HG03460 (cell line): ENCODE results near the gene USP13.
"Not testable (repeated sequence)": the region's sequence is repeated elsewhere in the genome, so short reads cannot be mapped to it uniquely, and the experiment has no call there.

Experiments used
- ATAC-seq: cut with Tn5 transposase; IDR thresholded peaks from one replicate; pipeline ENCODE4 v1.9.1; 2021; ENCODE audit not compliant: unreplicated experiment

The USP13 gene

DNA sequence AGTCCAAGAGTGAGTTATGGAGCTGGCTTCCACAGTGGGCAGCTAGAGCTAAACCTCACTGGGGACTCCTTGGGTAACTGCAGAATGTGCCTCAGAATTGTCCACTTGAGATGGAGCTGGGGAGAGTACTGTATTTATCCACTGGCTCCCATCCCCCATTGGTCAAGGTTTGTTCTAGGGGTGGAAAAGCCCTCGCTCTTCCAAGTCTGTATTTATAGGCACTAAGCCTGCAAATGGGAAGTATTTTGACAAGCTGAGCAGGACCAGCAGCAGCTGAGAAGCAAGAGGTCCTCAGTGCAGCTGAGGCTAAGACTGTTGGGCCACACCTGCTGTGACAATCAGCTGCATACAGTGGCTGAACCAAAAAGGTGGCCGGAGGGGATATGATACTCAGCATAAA lies 5.8 kb downstream of the USP13 start:
- no peak for ATAC-seq

DNA sequence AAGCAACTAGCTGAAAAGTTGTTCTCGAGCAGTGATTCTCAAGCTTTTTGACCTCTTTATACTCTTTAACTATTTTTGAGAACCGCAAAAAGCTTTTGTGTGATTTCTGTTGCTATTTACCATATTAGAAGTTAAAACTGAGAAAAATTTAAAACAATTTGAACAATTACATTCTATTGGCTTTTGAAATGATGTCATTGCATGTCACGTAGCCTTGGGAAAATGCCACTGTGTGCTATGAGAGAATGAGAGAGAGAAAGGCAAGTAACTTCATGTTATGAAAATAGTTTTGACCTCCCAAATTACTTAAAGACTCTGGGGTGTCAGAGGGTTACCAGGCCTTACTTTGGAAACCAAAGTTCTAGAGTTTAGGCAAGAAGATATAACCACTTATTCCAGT lies 8.0 kb downstream of the USP13 start:
- ATAC-seq = no peak

DNA sequence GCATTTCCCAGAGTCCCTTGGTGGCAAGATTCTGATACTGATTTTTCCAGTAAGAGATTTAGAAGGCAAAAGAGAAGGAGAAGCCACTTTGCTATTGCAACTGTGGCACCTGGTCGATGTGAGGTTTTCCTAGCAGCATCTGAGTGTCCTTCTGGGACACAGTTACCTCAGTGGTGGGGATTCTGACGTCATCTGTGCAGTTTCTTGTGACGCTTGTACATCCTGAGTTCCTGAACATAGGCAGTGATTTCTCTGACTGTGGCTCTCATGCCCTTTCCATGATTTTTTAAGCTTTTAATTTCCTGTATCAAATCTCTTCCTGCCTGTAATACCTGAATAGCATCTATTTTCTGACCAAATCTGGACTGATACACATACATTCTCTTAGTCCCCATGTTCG lies 8.9 kb downstream of the USP13 start:
- ATAC-seq = no peak

DNA sequence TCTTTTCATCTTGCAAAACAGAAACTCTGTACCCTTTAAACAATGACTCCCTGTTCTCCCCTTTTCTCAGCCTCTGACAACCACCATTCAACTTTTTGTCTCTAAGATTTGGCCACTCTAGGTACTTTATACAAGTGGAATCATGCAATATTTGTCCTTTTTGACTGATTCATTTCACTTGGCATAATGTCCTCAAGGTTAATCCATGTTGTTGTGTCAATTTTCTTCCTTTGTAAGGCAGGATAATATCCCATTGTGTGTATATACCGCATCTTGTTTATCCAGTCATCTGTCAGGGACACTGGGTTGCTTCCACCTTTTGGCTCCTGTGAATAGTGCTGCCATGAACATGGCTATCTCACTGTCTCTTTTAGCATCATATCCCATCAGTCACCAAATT lies 10.3 kb downstream of the USP13 start:
- no peak for ATAC-seq

DNA sequence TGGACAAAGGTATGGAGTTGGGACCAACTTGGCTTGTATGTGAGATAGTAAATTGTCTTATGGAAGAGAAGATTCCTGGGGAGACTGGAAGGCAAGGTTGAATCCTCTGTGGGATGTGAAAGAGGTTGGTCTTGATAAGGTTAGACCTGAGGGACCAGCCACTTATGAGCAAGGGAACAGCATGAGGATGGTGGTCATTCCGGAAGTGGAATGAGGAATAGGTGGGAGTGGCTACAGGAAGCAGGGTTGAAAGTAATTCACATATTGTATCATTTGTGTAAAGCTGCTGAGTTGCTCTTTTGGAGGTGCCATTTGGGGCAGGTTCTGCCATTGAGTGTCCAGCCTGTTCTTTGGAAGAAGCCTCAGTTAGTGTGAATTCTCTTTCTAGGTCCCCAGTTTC lies 13.2 kb downstream of the USP13 start:
- no peak for ATAC-seq

DNA sequence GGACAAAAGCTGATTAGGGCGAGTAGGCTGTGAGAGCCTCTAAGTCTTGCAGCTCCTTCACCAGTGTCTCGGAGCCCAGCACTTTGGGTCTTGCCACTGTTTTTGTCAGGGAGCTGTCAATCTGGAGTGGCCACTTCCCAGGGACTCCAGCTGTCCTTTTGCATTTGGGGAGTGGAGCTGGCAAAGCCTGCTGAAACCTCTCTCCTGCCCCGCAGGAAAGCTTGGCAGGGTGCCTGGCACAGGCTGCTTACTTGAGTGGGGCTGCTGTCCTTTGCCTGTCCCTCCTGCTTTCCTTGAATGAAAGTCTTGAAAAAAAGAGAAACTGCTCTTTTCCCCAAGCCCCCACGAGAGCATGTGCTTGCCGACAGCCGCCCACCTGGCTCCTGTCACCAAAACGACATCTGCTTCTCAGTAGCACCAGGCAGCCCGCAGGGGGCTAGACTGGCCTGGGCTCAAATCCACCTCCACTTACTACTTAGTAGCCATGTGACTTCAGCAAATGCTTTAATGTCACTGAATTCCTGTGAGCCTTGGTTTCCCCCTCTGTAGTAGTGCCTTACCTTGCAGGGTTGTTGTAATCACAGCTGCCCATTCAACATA lies 13.7 kb downstream of the USP13 start:
- ATAC-seq = no peak

DNA sequence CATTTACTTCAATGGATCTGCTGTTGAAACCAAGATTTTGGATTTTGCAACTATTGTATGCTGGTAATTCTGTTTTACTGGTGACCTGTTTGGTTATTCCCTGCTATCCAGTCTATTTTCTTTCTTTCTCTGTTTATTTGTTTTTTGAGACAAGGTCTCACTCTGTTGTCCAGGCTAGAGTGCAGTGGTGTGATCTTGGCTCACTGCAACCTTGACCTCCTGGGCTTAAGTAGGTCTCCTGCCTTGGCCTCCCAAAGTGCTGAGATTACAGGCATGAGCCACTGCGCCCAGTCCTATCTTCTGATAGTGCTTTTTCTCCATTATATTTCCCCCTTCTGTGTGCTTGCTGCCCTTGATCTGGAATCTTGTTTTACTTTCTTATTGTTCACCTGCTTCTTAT lies 15.6 kb downstream of the USP13 start:
- ATAC-seq = no peak

DNA sequence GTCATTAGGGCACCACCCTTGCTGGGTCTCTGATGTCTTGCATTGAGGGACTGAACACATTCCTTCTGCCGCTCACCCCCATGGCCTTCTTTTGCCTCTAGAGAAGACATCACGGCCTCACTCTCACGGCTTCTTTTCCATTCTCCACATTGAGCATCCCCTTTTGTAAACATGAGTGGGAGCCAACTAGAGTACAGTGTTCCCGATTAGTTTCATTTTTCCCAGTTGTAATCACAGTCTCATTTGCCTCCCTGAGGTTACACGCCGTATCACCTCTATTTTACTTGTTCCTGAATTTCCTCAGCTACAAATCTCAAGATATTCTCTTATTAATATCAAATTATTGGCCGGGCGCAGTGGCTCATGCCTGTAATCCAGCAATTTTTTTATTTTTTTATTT lies 17.5 kb downstream of the USP13 start:
- no peak for ATAC-seq

DNA sequence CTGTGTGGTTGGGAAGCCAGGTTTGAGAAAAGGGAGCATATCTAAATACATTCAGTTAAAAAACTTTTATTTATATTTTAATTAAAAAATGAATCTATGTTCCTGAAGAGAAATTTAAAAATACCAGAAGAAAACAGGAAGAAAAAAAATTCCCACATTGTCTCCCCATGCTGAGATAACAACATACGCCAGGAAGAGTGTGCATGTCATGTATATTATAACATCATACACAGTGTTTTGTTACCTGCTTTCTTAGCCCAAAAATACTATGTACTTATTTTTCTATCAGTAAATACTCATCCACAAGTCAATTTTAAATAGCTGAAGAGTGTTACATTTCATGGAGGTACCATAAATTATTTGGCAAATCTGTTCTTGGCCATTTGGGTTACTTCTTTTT lies 18.5 kb downstream of the USP13 start:
- no peak for ATAC-seq

DNA sequence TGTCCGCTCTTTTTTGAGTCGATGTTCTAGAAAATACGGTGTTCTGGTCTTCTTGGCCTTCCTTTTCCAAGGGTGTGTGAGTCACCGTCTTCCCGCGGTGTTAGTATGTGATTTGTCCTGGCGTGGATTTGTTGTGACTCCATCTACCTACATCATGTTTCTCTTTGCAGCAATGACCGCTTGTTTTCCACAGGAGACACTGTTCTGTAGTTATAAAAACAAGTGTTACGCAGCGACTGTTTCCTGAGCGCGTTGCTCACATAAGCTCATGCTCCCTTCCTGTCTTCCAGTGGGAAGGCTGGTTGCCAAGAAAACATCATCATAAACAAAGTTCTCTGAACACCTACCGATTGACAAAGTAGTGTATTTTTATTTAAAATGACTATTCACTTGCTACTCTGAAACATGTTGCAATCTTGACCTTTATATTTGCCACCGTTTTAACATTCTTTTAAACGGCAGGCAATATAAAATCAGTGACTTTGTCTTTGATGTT lies 19.0 kb downstream of the USP13 start:
- no peak for ATAC-seq

DNA sequence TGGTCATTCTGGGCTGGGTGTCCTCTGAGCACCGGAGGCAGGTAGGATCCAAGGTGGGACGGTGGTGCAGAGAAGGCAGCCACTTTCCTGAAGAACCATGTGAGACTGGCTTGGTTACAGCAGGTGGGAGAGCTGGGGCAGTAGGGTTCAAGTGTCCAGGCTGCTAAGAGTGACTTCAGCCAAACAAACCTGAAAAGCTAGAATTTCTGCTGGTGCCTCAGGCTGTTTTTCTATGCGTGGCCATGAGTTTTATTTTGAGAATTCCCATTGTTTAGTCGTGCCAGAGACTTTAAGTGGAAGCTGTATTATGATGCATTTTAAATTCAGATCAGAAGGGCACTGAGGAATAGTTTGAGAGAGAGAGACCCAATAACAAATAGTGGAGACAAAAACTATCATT lies 20.1 kb downstream of the USP13 start:
- ATAC-seq = no peak

DNA sequence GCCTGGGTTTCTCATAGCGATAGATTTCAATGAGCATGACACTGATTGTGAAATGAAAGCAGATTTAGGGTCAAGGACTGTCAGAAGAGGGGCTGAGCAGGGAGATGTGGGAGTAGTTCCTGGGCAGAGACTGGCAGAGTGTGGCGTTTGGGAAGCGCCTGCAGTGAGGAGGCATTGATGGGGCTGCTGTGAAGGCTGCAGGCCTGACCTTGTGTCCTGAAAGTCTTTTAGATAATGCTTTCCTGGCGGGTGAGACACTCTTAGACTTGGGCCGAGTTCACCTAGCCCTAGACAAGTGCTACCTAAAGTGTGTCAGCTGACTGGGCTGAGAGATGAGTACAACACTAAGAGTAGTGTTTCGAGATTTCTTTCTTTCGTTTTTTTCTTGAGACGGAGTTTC lies 20.7 kb downstream of the USP13 start:
- ATAC-seq = no peak

DNA sequence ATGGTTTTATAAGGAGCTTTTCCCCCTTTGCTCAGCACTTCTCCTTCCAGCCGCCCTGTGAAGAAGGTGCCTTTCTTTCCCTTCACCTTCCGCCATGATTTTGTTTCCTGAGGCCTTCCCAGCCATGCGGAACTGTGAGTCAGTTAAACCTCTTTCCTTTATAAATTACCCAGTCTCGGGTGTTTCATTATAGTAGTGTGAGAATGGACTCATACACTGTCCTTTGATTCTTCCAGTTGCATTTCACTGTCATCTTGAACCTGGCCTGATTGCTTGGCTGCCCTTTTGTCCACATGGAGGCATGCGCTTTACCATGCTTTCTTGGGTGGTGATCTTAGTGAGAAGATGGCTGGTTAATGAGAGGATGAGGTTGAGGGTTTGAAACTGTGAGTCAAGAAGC lies 23.2 kb downstream of the USP13 start:
- no peak for ATAC-seq

DNA sequence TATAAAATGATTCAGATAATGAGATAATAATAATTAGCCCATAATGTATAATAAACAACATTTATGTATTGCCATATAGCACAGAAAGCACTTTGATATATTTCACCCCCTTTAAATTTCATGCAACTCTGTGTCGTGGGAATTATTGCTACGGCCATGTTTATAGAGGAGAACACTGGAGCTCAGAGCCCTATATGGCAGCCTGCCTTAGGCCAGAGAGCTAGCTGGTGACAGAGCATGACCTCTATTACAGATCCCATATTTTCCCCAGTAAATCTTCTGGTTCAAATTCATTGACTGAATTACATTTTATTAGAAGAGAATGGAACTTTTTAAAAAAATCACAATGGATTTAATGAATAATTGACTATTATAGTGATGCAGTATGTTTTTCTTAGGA lies 25.0 kb downstream of the USP13 start:
- no peak for ATAC-seq

DNA sequence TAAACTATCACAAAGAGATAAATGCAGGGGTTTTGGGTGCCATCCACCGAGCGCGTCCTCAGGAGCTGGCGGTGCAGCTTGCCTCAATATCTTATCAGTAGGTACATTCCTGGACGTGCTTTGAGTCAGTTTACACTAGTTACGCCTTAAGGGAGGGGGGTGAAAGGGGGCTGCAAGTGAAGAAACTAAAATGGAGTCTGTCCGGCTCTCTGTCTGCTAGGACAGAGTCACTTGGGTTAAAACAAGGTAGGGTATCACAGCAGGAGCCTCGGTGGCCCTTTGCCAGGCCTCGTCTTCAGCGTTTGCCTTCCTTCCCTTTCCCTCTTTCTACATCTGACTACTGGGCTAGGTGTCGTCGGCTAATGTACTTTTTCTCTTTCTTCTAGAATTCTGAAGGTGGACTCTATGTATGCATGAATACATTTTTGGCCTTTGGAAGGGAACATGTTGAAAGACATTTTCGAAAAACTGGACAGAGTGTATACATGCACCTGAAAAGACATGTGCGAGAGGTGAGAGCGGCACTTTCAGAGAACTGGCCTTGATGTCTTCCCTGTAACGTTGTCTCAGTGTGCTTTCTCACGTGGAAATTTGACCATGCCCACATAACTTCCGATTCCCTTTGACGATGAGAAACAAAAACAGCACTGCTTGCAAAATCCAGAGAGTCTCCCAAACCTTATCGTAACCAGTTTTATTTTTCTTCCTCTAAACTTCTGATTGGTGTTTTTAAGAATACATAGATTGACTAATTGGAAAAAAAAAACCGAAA lies 28.8 kb downstream of the USP13 start:
- ATAC-seq = no peak

DNA sequence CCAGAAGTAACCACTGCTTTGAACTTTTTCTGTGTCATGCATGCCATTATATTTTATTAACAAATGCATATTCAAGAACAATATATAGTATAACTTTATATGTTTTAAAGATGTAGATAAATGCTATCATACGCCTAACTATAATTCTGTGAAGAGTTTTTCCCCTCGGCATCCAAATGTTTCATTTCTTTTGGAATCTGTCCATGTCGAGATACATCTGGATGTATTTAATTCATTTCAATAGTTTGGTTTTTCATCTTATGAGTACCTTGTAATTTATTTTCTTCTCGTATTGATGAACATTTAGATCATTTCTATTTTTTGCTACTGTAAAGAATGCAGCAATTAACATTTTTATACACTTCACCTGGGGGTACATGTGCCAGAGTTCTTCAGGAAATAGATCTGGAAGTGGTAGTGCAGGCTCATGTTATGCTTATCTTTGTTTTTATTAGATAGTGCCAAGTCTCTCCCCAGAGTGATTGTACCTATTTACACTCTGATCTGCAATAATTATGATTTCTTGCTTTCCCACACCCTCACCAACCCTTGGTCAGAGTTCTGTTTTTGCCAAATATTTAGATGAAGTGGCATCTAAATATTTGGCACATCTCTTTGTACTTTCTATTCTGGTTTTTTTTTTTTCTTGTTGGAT lies 29.7 kb downstream of the USP13 start:
- no peak for ATAC-seq

DNA sequence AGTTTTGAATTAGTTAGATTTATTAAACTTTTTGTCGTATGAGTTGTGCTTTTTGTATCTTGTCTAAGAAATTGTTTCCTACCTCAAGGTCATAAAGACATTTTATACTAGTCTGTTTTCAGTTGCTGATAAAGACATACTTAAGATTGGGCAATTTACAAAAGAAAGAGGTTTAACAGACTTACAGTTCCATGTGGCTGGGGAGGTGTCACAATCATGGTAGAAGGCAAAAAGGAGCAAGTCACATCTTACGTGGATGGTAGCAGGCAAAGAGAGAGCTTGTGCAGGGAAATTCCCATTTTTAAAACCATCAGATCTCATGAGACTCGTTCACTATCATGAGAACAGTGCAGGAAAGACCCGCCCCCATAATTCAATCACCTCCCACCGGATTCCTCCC lies 30.4 kb downstream of the USP13 start:
- ATAC-seq = not testable (repeated sequence)

DNA sequence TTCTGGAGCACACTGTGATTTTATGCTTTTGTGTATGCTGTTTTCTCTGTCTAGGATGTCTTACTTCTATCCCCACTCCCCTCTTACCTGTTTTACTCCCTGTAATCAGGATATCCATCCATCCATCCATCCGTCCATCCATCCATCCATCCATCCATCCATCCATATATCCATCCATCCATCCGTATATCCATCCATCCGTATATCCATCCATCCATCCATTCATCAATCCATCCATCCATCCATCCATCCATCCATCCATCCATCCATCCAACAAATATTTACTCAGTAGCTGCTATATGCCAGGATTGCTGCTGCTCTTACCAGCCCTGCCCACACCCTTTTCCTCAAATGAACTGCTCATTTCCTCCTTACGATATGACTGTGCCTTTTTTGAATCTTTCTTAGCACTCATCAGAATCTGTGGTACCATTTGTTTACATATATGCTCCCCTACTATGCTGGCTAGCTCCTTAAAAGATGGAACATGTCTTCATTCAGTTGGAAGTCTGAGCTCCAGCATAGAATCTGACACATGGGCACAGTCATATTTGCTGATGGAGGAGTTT lies 35.2 kb downstream of the USP13 start:
- ATAC-seq = no peak

DNA sequence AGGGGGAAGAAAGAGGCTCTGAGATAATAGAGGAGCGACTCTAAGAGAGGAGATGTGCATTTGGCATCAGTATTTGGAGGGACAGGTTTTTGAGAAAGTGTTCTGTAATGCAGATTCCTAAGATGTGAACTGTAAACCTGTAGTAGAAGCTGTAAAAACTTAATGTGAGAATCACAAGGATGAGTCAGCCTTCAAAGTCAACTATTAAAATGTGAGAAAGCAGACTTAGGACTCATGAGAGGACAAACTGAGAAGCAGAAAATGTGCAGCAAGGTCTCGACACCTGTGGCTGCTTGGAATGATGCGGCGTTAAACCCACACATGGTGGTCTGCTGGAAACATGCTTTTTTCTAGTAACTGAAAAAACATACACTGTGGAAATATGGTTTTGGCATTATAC lies 36.0 kb downstream of the USP13 start:
- ATAC-seq = no peak

DNA sequence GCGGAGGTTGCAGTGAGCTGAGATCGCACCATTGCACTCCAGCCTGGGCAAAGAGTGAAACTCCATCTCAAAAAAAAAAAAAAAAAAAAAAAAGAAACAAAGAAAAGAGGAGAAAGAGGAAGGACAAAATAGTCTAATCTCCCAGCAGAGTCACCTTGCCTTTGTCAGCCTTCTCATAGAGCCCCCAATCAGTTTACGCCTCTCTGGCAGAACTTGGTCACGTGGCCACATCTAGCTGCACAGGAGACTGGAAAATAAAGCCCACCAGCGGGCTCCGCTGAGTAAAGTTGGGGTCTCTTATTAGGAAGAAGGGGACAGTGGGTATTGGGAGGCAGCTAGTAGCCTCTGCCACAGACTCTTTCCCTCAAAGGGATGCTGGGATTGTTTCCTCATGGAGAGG lies 41.9 kb downstream of the USP13 start:
- no peak for ATAC-seq

DNA sequence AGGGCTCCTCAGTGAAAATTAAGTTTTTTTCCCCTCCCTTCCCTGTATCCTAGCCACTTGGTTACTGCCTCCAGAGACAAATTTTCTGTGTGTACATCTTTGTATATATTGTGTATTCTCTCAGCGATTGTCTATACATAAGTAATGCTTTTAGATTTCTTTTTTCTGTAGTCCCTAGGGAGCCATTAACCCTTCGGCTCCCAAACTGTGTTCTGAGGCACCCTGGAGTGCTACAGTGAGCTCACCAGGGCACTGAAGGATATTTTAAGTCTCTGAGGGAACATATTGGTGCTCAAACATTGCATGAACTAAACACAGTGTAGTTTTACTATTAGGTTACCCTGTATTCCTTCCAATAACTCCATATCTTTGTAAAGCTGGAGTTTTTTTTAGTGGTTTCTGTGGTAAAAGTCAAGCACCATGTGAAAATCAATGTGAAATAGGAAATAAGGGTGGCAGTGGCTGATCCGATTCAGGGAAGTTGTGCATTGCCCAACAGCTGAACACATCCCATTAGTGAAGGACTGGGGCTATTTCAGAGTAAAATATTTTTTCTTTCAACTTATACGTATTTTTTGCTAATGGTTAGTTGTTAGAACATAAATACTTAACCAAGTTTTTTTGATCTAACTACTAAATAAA lies 43.0 kb downstream of the USP13 start:
- no peak for ATAC-seq
